Fibroblast of lung (primary cell): ENCODE results near the gene SOX12.

Experiments used
- CTCF ChIP-seq, 2 donors: IDR thresholded peaks in 1 of 2; conservative IDR thresholded peaks in 1 of 2; 1 replicate in 1 of 2; 2 replicates in 1 of 2; pipeline ENCODE4 v1.5.1; 2011 to 2012; ENCODE audit warnings: low read length in 2 of 2, control low read depth in 1 of 2, inconsistent platforms in 1 of 2, low read depth in 1 of 2, mild to moderate bottlenecking in 1 of 2
- EZH2 ChIP-seq: IDR thresholded peaks from 2 replicates; pipeline ENCODE4 v1.5.1; 2012; ENCODE audit warnings: low read length, control low read depth, mild to moderate bottlenecking; ENCODE audit errors: missing control alignments

- no peak for TF ChIP-seq CTCF (conservative IDR thresholded peaks at IDR 0.05 in 1 of 2, IDR thresholded peaks at IDR 0.05 in 1 of 2; ENCODE audit: low read depth in 1 of 2, low read length in 2 of 2)
- no peak for TF ChIP-seq EZH2
These were observed 49.6 kb upstream of the SOX12 start for GRCh38 chr20:275791-276190.
